ENCODE results near the gene PCDHA5.
"Not testable (repeated sequence)": the region's sequence is repeated elsewhere in the genome, so short reads cannot be mapped to it uniquely, and the experiment has no call there.

DNA sequence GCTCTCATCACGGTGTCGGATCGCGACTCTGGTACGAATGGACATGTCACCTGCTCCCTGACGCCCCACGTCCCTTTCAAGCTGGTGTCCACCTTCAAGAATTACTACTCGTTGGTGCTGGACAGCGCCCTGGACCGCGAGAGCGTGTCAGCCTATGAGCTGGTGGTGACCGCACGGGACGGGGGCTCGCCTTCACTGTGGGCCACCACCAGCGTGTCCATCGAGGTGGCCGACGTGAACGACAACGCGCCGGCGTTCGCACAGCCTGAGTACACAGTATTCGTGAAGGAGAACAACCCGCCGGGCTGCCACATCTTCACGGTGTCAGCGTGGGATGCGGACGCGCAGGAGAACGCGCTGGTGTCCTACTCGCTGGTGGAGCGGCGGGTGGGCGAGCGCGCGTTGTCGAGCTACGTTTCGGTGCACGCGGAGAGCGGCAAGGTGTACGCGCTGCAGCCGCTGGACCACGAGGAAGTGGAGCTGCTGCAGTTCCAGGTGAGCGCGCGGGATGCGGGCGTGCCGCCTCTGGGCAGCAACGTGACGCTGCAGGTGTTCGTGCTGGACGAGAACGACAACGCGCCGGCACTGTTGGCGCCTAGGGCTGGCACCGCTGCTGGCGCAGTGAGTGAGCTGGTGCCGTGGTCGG is 25.2 kb upstream of the PCDHA5 start:
- TF ChIP-seq, protein P1, sequence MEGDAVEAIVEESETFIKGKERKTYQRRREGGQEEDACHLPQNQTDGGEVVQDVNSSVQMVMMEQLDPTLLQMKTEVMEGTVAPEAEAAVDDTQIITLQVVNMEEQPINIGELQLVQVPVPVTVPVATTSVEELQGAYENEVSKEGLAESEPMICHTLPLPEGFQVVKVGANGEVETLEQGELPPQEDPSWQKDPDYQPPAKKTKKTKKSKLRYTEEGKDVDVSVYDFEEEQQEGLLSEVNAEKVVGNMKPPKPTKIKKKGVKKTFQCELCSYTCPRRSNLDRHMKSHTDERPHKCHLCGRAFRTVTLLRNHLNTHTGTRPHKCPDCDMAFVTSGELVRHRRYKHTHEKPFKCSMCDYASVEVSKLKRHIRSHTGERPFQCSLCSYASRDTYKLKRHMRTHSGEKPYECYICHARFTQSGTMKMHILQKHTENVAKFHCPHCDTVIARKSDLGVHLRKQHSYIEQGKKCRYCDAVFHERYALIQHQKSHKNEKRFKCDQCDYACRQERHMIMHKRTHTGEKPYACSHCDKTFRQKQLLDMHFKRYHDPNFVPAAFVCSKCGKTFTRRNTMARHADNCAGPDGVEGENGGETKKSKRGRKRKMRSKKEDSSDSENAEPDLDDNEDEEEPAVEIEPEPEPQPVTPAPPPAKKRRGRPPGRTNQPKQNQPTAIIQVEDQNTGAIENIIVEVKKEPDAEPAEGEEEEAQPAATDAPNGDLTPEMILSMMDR (IDR thresholded peaks at IDR 0.05) = not testable (repeated sequence)
- TF ChIP-seq POLR2AphosphoS5, TCF7L2 (IDR thresholded peaks at IDR 0.05; ENCODE audit: low read depth, low read length): not testable (repeated sequence)
- TF ChIP-seq, protein P2, sequence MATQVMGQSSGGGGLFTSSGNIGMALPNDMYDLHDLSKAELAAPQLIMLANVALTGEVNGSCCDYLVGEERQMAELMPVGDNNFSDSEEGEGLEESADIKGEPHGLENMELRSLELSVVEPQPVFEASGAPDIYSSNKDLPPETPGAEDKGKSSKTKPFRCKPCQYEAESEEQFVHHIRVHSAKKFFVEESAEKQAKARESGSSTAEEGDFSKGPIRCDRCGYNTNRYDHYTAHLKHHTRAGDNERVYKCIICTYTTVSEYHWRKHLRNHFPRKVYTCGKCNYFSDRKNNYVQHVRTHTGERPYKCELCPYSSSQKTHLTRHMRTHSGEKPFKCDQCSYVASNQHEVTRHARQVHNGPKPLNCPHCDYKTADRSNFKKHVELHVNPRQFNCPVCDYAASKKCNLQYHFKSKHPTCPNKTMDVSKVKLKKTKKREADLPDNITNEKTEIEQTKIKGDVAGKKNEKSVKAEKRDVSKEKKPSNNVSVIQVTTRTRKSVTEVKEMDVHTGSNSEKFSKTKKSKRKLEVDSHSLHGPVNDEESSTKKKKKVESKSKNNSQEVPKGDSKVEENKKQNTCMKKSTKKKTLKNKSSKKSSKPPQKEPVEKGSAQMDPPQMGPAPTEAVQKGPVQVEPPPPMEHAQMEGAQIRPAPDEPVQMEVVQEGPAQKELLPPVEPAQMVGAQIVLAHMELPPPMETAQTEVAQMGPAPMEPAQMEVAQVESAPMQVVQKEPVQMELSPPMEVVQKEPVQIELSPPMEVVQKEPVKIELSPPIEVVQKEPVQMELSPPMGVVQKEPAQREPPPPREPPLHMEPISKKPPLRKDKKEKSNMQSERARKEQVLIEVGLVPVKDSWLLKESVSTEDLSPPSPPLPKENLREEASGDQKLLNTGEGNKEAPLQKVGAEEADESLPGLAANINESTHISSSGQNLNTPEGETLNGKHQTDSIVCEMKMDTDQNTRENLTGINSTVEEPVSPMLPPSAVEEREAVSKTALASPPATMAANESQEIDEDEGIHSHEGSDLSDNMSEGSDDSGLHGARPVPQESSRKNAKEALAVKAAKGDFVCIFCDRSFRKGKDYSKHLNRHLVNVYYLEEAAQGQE (IDR thresholded peaks at IDR 0.05; ENCODE audit: insufficient read depth in 1 of 2, low read depth in 2 of 2, low read length in 1 of 2) = not testable (repeated sequence)

Data from Panc1 (cell line).